Stomach (tissue), 9 donors: ENCODE measurements around the gene GPER1. TPM values are rescaled to one million over a fixed set of nuclear protein-coding genes. Genes with fewer than 3 reads are reported as not detected.
A peak's percentile ranks its signal among the peaks of the same experiment; 100 is the strongest.

Experiments used
- DNase-seq, 2 donors: peaks; one replicate each; pipeline versions ENCODE4 v3.0.0 to v3.0.0-alpha.2; 2013 to 2019
- H3K27ac ChIP-seq, 5 donors: fragments of 200-600 bp in 4 of 5; sonication (generic) in 4 of 5; one replicate each; pipeline ENCODE4 v1.5.1; 2013 to 2019; ENCODE audit warnings: mild to moderate bottlenecking in 1 of 5, moderate library complexity in 1 of 5
- H3K27me3 ChIP-seq, 3 donors: fragments of 200-600 bp; sonication (generic); one replicate each; pipeline ENCODE4 v1.5.1; 2017 to 2019; ENCODE audit warnings: mixed run types in 1 of 3
- H3K36me3 ChIP-seq, 4 donors: fragments of 200-600 bp; sonication (generic); 1 replicate in 3 of 4; 2 replicates in 1 of 4; pipeline ENCODE4 v1.5.1; 2016 to 2019
- H3K4me1 ChIP-seq, 4 donors: fragments of 200-600 bp; sonication (generic); one replicate each; pipeline ENCODE4 v1.5.1; 2016 to 2019
- H3K4me3 ChIP-seq, 4 donors: fragments of 200-600 bp; sonication (generic) in 3 of 4; one replicate each; pipeline ENCODE4 v1.5.1; 2016 to 2019; ENCODE audit warnings: mild to moderate bottlenecking in 1 of 4
- H3K9me3 ChIP-seq, 4 donors: fragments of 200-600 bp; sonication (generic); one replicate each; pipeline ENCODE4 v1.5.1; 2016 to 2019
- CTCF ChIP-seq, 7 experiments: fragments of 450-650 bp in 4 of 7; fragments of 200-600 bp in 3 of 7; sonication (generic) in 3 of 7; IDR thresholded peaks; one replicate each; pipeline ENCODE4 v1.5.1; 2016 to 2019; ENCODE audit warnings: antibody characterized with exemption in 7 of 7, control low read depth in 2 of 7, mild to moderate bottlenecking in 1 of 7
- EP300 ChIP-seq: sonication (generic); formaldehyde crosslinking; IDR thresholded peaks from one replicate; pipeline ENCODE4 v1.6.1; 2017; ENCODE audit warnings: antibody characterized with exemption
- POLR2A ChIP-seq, 4 donors: fragments of 450-650 bp; IDR thresholded peaks; one replicate each; pipeline ENCODE4 v1.6.1; 2016; ENCODE audit warnings: antibody characterized with exemption in 4 of 4, control low read depth in 2 of 4, mild to moderate bottlenecking in 1 of 4, moderate library complexity in 1 of 4
- POLR2AphosphoS5 ChIP-seq, 3 donors: sonication (generic); formaldehyde crosslinking; IDR thresholded peaks; one replicate each; pipeline ENCODE4 v1.6.1; 2016; ENCODE audit warnings: antibody characterized with exemption in 3 of 3
- WGBS, 5 donors: extraction: QIAGEN DNeasy Blood & Tissue Kit in 3 of 5; methylation state at CpG; one replicate each; pipeline versions ENCODE4 v1.1.5 to v1.1.7; 2013 to 2018; 5-methylcytosine and 5-hydroxymethylcytosine counted together
- intact Hi-C: fragments of 100-400 bp; cut with DNase I; formaldehyde crosslinking; loops from one replicate; pipeline ENCODE4 v1.15.1; 2023; ENCODE audit warnings: low total_unique reads
- polyA plus RNA-seq, 3 donors: library from polyadenylated mRNA; stranded (reverse); fragments of 200-250 nt; gene quantifications; one replicate each; pipeline ENCODE4 v1.2.3, GENCODE V29; 2013
- total RNA-seq, 5 donors: library from RNA; depleted of rRNA; stranded (reverse); fragments of >200 nt; gene quantifications; one replicate each; pipeline versions ENCODE4 v1.1.0 to v1.2.3, GENCODE V29; 2014 to 2016
- donor health status: healthy with polysubstance abuse.
- donor health status: Bipolar disorder and iron deficiency.
- donor health status: healthy.

The GPER1 gene
- total and polyA plus RNA-seq, 8 donors = 0.58 to 31.2 (median 18.3) TPM; not detected in 1

DNA sequence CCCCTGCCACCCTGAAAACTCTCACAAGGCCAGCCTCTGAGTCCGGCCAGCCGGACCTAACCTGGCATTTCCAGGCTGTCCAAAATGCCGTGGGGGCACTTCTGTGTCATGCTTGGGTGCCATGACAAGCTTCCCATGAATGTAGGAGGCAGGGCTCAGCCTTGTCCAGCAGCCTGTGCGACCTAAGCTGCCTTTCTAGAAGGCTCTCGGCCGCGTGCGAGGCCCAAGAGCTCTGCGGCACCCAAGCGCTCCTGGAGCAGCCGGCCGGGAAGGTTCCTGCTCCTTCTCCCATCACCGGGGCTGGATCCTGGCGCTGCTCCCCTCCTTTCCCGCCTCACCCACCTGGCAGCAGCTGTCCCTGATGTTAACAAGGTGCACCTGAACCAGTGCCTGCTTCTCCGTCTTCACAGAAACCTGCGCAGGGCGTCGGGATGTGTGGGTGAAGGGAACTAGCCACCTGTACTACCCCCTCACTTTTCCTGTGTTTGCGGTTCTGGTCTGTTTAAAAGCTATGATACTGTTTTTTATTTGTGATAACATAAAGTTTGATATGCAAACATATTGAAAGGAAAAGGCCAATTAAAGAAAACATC is 6.1 kb downstream of the GPER1 start:
- H3K36me3 ChIP-seq = peaks cover 0 to 42% (median 25%) of the 10 kb centered on the region in 4 donors
- H3K4me3 ChIP-seq = no peak overlapping the region
- no peak for TF ChIP-seq EP300
- TF ChIP-seq CTCF (IDR thresholded peaks at IDR 0.05) = no peak
- no peak for TF ChIP-seq POLR2AphosphoS5 (IDR thresholded peaks at IDR 0.05)
- no peak for TF ChIP-seq POLR2A (IDR thresholded peaks at IDR 0.05)
- no peaks in the 10 kb centered on the region for H3K9me3 ChIP-seq
- no peaks in the 10 kb centered on the region for H3K27me3 ChIP-seq
- peak overlapping the region; percentile 48 to 72 (median 60) for H3K27ac ChIP-seq
- DNase-seq = no peak
- intact Hi-C loops = no loop called here
- 49 to 74% (median 52%) methylated on average over 20 of the region's 20 CpGs for WGBS, 5 donors
- H3K4me1 ChIP-seq = peaks cover 30 to 79% (median 59%) of the 10 kb centered on the region in 4 donors

- 38 to 77% (median 58%) methylated on average over 10 to 14 of the region's 14 CpGs for WGBS, 5 donors
- Histone ChIP-seq H3K4me3 (no peak overlapping the region), H3K36me3 (peaks cover 0 to 42% (median 25%) of the 10 kb centered on the region in 4 donors), H3K27ac (peak overlapping the region; percentile 35 to 70 (median 48)), H3K9me3 (no peaks in the 10 kb centered on the region), H3K4me1 (peaks cover 36 to 78% (median 62%) of the 10 kb centered on the region in 4 donors), H3K27me3 (no peaks in the 10 kb centered on the region)
- DNase-seq = no peak
- intact Hi-C loops = no loop called here
- TF ChIP-seq POLR2AphosphoS5 (IDR thresholded peaks at IDR 0.05) (no peak), EP300 (no peak), POLR2A (IDR thresholded peaks at IDR 0.05) (no peak), CTCF (IDR thresholded peaks at IDR 0.05) (no peak)
Observed at GRCh38 chr7:1094870-1095269, 7.0 kb downstream of the GPER1 start.

DNA sequence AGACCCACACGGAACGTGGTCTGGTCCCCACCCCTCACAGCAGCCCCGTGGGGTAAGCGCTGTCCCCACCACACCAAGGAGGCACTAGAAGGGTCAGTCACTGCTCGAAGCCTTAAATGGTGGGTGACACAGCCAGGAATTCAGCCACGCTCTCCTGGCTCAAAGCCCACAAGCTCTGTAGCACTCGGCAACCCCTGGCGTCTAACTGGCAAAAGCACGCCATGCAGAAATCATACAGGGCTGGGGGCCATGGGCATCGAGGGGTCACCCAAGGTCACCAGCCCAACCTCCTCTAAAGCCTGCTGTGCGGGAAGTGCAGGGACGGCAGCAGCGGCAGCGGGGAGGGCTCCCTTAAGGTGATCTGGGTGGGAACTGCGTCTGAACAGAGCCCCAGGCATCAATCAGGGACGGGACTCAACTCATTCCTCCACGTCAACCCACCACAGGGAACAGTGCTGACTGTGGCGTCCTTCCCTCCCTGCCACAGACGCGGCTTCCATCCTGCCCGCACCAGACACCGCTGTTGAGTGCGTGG is 7.8 kb downstream of the GPER1 start:
- WGBS, 5 donors = 40 to 70% (median 50%) methylated on average over 14 to 23 of the region's 23 CpGs
- intact Hi-C loops = no loop called here
- peaks cover 0 to 42% (median 25%) of the 10 kb centered on the region in 4 donors for H3K36me3 ChIP-seq
- no peaks in the 10 kb centered on the region for H3K9me3 ChIP-seq
- TF ChIP-seq EP300 (no peak), POLR2AphosphoS5 (IDR thresholded peaks at IDR 0.05) (no peak), POLR2A (IDR thresholded peaks at IDR 0.05) (no peak), CTCF (IDR thresholded peaks at IDR 0.05) (no peak)
- DNase-seq = no peak
- H3K27me3 ChIP-seq = no peaks in the 10 kb centered on the region
- H3K4me1 ChIP-seq = peaks cover 44 to 78% (median 64%) of the 10 kb centered on the region in 4 donors
- peak overlapping the region in 3 of 4 donors; percentile 8 to 17 (median 15) for H3K4me3 ChIP-seq
- H3K27ac ChIP-seq = peak overlapping the region; percentile 48 to 82 (median 60)

DNA sequence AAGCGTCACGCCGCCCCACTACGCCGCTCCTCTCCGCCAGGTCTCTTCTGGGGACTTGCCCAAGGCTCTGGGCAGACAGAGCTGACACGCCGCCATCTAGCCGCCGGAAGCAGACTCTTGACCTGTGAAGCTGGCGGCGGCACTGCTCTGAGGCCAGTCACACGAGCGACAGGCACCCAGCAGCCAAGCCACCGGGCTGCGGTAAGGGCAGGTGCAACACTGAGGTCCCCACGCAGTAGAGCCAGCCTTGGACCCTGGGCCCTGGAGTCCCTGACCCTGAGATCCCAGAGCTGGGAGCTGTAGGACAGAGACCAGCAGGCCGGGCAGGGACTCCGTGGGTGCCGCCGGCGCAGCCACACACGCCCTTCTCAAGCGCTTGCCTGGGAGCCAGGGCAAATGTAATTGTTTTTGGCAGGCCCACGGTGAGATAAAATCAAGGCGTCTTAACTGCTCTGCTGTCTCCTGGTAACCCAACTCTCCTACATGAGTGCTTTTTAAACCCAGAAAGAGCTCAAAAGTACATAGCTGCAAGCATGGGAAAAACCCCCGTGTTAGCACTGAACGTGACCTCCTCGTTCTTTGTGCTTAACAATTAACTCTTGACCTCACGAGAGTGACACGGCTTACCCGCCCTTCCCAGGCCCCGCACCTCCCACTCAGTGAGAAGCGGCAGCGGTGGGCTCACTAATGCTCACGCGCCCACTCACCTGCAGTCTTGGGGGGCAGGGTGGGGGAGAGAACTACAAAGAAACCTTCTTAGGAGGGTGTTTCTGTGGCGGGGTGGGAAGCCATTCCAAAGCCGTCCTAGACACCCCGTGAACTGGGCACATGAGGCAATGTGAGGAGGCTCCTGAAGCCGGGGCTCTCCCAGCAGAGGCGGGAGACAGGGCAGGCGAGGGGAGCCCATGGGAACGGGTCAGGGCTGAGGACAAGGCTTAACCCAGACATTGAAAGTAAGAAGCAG is 8.5 kb downstream of the GPER1 start:
- Histone ChIP-seq H3K27ac (peak overlapping the region; percentile 48 to 82 (median 60)), H3K27me3 (no peaks in the 10 kb centered on the region), H3K4me1 (peaks cover 51 to 78% (median 70%) of the 10 kb centered on the region in 4 donors), H3K36me3 (peaks cover 0 to 36% (median 24%) of the 10 kb centered on the region in 4 donors), H3K4me3 (peak overlapping the region in 3 of 4 donors; percentile 8 to 17 (median 15)), H3K9me3 (no peaks in the 10 kb centered on the region)
- TF ChIP-seq CTCF (IDR thresholded peaks at IDR 0.05) = no peak
- TF ChIP-seq EP300 = no peak
- no peak for TF ChIP-seq POLR2A (IDR thresholded peaks at IDR 0.05)
- no peak for TF ChIP-seq POLR2AphosphoS5 (IDR thresholded peaks at IDR 0.05)
- WGBS, 5 donors = 42 to 68% (median 54%) methylated on average over 31 to 44 of the region's 44 CpGs
- intact Hi-C loops = no loop called here
- peak in 1 of 2 donors; percentile 61 for DNase-seq
